ENCODE measurements around the gene PLAC1. TPM values are rescaled to one million over a fixed set of nuclear protein-coding genes. Genes with fewer than 3 reads are reported as not detected.

PLAC1 gene
- total RNA-seq, 1 experiment from 2014 or later, result 0.91 TPM

DNA sequence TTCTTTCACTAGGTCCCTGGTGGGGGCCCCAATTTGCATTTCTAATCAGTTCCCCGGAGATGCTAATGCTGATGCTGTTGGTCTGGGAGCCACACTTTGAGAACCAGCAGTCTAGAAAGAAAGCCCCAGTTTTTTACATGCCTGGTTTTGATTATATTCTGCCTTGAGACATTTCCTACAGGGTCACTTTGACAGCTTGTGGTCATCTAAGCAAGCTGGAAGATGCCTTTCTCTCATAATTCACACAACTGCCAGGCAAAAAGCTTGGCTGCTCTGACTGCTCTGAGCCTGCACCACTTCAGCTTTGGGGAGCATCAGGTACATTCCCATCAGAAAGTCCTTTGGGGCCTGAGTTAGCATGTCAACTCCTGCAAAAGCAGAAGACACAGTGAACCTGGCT lies 5.9 kb upstream of the PLAC1 start:
- BruUV-seq (replicated peaks), result no TSS peak

DNA sequence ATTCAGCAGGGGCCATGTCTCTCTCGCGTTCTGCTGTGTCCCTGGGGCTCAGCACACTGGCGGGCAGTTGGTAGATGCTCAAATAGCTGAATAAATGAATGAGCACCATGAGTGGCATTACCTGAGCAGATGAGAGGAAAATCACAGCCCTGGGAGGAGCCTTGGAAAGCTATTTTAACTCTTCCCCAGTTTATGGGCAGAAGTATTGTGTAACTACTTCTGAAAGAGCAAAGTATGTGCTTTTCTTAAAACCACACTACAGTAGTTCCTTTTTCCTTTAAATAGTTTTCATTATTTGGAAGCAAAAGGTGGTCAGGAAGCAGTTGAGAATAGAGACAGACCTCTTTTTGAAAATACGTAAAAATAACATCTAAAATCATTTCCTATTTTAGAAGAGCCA lies 3.0 kb upstream of the PLAC1 start:
- no TSS peak for BruUV-seq (replicated peaks)
- H3K36me3 Mint-ChIP-seq (ENCODE audit: insufficient read depth, unreplicated experiment), result no peaks in the 10 kb centered on the region
- H3K4me1 Mint-ChIP-seq (ENCODE audit: insufficient read depth, unreplicated experiment), result peaks cover 13% of the 10 kb centered on the region
- intact Hi-C loops (cut with micrococcal nuclease), result no loop called here
- ChIA-PET CTCF (interaction anchor here (0.5 to 1.5 kb wide), 4 partner anchors 11 to 122 kb away, joined by 3 to 4 read pairs (median 4); no protein-coding TSS in a partner anchor), POLR2A (interaction anchor here (0.6 to 1.0 kb wide), 2 partner anchors 9 to 1088 kb away, joined by 3 read pairs; no protein-coding TSS in a partner anchor)
- H3K9me3 Mint-ChIP-seq (ENCODE audit: unreplicated experiment), result no peaks in the 10 kb centered on the region
- H3K27me3 Mint-ChIP-seq (ENCODE audit: insufficient read depth, unreplicated experiment), result peaks cover 26% of the 10 kb centered on the region
- no peak for DNase-seq (ENCODE audit: unreplicated experiment)
- no peak overlapping the region for H3K4me3 Mint-ChIP-seq (ENCODE audit: unreplicated experiment)
- TF ChIP-seq, protein P1, sequence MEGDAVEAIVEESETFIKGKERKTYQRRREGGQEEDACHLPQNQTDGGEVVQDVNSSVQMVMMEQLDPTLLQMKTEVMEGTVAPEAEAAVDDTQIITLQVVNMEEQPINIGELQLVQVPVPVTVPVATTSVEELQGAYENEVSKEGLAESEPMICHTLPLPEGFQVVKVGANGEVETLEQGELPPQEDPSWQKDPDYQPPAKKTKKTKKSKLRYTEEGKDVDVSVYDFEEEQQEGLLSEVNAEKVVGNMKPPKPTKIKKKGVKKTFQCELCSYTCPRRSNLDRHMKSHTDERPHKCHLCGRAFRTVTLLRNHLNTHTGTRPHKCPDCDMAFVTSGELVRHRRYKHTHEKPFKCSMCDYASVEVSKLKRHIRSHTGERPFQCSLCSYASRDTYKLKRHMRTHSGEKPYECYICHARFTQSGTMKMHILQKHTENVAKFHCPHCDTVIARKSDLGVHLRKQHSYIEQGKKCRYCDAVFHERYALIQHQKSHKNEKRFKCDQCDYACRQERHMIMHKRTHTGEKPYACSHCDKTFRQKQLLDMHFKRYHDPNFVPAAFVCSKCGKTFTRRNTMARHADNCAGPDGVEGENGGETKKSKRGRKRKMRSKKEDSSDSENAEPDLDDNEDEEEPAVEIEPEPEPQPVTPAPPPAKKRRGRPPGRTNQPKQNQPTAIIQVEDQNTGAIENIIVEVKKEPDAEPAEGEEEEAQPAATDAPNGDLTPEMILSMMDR (IDR thresholded peaks at IDR 0.05; ENCODE audit: unreplicated experiment), result no peak
- H3K27ac Mint-ChIP-seq (ENCODE audit: low read depth, unreplicated experiment), result no peak overlapping the region

More for the DNA sequence above, 5.9 kb upstream of the PLAC1 start:
- ChIA-PET CTCF (no interaction called here), POLR2A (no interaction called here)
- Mint-ChIP-seq H3K9me3 (ENCODE audit: unreplicated experiment) (no peaks in the 10 kb centered on the region), H3K27ac (ENCODE audit: low read depth, unreplicated experiment) (no peak overlapping the region), H3K36me3 (ENCODE audit: insufficient read depth, unreplicated experiment) (no peaks in the 10 kb centered on the region), H3K4me3 (ENCODE audit: unreplicated experiment) (no peak overlapping the region), H3K27me3 (ENCODE audit: insufficient read depth, unreplicated experiment) (peaks cover 22% of the 10 kb centered on the region), H3K4me1 (ENCODE audit: insufficient read depth, unreplicated experiment) (peaks cover 8% of the 10 kb centered on the region)
- intact Hi-C loops (cut with micrococcal nuclease), result no loop called here
- TF ChIP-seq, protein P1 (IDR thresholded peaks at IDR 0.05; ENCODE audit: unreplicated experiment), result no peak
- DNase-seq (ENCODE audit: unreplicated experiment), result no peak

DNA sequence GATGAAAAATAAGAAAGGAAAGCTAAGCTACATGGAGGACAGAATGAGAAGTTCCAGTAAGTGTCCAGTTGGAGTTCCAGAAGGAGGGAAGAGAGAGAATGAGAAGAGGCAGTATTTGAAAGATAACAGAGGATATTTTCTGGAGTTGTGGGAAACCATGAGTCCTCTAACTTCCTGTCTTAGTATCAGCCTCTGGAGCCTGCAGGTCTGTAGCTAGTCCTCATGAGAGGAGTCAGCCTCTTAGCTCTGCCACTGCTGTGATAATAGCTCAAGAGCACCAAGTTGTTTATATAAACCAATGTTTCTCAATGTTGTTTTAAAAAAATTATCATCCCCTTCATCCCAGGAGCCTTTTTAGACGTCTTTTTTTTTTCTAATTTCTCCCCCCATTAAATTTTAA lies 2.4 kb upstream of the PLAC1 start:
- intact Hi-C loops (cut with micrococcal nuclease), result no loop called here
- Mint-ChIP-seq H3K4me1 (ENCODE audit: insufficient read depth, unreplicated experiment) (peaks cover 13% of the 10 kb centered on the region), H3K27ac (ENCODE audit: low read depth, unreplicated experiment) (no peak overlapping the region), H3K9me3 (ENCODE audit: unreplicated experiment) (no peaks in the 10 kb centered on the region), H3K4me3 (ENCODE audit: unreplicated experiment) (no peak overlapping the region), H3K27me3 (ENCODE audit: insufficient read depth, unreplicated experiment) (peaks cover 32% of the 10 kb centered on the region), H3K36me3 (ENCODE audit: insufficient read depth, unreplicated experiment) (no peaks in the 10 kb centered on the region)
- POLR2A ChIA-PET, result interaction anchor here (0.6 to 0.7 kb wide), 2 partner anchors 9 kb away, joined by 3 read pairs; no protein-coding TSS in a partner anchor
- DNase-seq (ENCODE audit: unreplicated experiment), result no peak
- BruUV-seq (replicated peaks), result no TSS peak
- TF ChIP-seq, protein P1 (IDR thresholded peaks at IDR 0.05; ENCODE audit: unreplicated experiment), result no peak
- CTCF ChIA-PET, result interaction anchor here (0.5 to 0.9 kb wide), 4 partner anchors 13 to 123 kb away, joined by 3 to 4 read pairs (median 4); no protein-coding TSS in a partner anchor

DNA sequence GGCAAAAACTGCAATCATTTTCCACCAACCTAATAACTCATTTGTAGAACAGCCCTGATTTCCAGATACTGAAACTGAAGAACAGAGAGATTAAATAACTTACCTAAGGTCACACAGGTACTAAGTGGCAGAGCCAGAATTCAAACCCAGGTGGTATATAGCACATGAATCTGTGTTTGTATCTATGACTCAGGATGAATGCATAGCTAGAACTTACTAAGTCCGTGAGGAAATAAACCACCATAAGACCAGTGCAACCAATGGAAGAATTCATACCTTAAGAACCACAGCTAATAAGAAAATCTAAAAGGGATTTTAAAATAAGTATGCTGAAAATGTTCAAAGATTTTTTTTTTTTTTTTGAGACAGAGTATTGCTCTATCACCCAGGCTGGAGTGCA lies 1.5 kb upstream of the PLAC1 start:
- Mint-ChIP-seq H3K27ac (ENCODE audit: low read depth, unreplicated experiment) (no peak overlapping the region), H3K4me3 (ENCODE audit: unreplicated experiment) (no peak overlapping the region), H3K27me3 (ENCODE audit: insufficient read depth, unreplicated experiment) (peaks cover 33% of the 10 kb centered on the region), H3K4me1 (ENCODE audit: insufficient read depth, unreplicated experiment) (peaks cover 13% of the 10 kb centered on the region), H3K36me3 (ENCODE audit: insufficient read depth, unreplicated experiment) (no peaks in the 10 kb centered on the region), H3K9me3 (ENCODE audit: unreplicated experiment) (no peaks in the 10 kb centered on the region)
- intact Hi-C loops (cut with micrococcal nuclease), result no loop called here
- no peak for DNase-seq (ENCODE audit: unreplicated experiment)
- TF ChIP-seq, protein P1 (IDR thresholded peaks at IDR 0.05; ENCODE audit: unreplicated experiment), result no peak
- BruUV-seq (replicated peaks), result no TSS peak
- POLR2A ChIA-PET, result interaction anchor here (0.6 to 1.0 kb wide), 3 partner anchors 56 to 515 kb away, joined by 3 read pairs; no protein-coding TSS in a partner anchor
- CTCF ChIA-PET, result interaction anchor here (0.6 to 0.7 kb wide), 4 partner anchors 14 to 158 kb away, joined by 3 read pairs; no protein-coding TSS in a partner anchor

All from MCF 10A (cell line).